CD14-positive monocyte (primary cell): ENCODE measurements around the gene ZFHX3. TPM values are rescaled to one million over a fixed set of nuclear protein-coding genes. Genes with fewer than 3 reads are reported as not detected.

Source experiments
- DNase-seq, 3 donors: peaks; one replicate each; pipeline ENCODE4 v3.0.0-alpha.2; 2011 to 2022
- H2AFZ ChIP-seq: 2 replicates; pipeline ENCODE4 v1.6.0; 2012; ENCODE audit warnings: mild to moderate bottlenecking, low read depth, low read length, inconsistent platforms; ENCODE audit not compliant: insufficient read depth, poor library complexity, severe bottlenecking
- H3K27ac ChIP-seq, 2 donors: 1 replicate in 1 of 2; 2 replicates in 1 of 2; pipeline ENCODE4 v1.5.1; 2012 to 2013; ENCODE audit warnings: low read length in 2 of 2, control low read depth in 1 of 2, inconsistent platforms in 1 of 2, low read depth in 1 of 2, mild to moderate bottlenecking in 1 of 2
- H3K27me3 ChIP-seq, 2 donors: one replicate each; pipeline versions ENCODE4 v1.6.0 to v1.6.1; 2011 to 2013; ENCODE audit warnings: low read length in 2 of 2; ENCODE audit not compliant: control insufficient read depth in 2 of 2, insufficient read depth in 2 of 2
- H3K36me3 ChIP-seq, 2 donors: replicated peaks in 1 of 2; 1 replicate in 1 of 2; 2 replicates in 1 of 2; pipeline versions ENCODE4 v1.5.1 to v1.6.1; 2012 to 2013; ENCODE audit warnings: low read length in 2 of 2, control low read depth in 1 of 2, inconsistent platforms in 1 of 2, mild to moderate bottlenecking in 1 of 2; ENCODE audit not compliant: insufficient read depth in 2 of 2, control insufficient read depth in 1 of 2
- H3K4me1 ChIP-seq, 2 donors: 1 replicate in 1 of 2; 2 replicates in 1 of 2; pipeline versions ENCODE4 v1.5.1 to v1.6.1; 2012 to 2013; ENCODE audit warnings: low read length in 2 of 2, control low read depth in 1 of 2, inconsistent platforms in 1 of 2, mild to moderate bottlenecking in 1 of 2, moderate library complexity in 1 of 2; ENCODE audit not compliant: insufficient read depth in 2 of 2, control insufficient read depth in 1 of 2
- H3K4me2 ChIP-seq: replicated peaks from 2 replicates; pipeline ENCODE3; 2012; ENCODE audit warnings: low read length, moderate library complexity, mild to moderate bottlenecking; ENCODE audit not compliant: poor library complexity, severe bottlenecking; ENCODE audit errors: extremely low read depth
- H3K4me3 ChIP-seq, 3 experiments: fragments of 200-600 bp in 1 of 3; sonication (generic) in 1 of 3; replicated peaks in 1 of 3; 1 replicate in 2 of 3; 2 replicates in 1 of 3; pipeline ENCODE4 v1.5.1; 2011 to 2013; ENCODE audit warnings: low read length in 3 of 3, mild to moderate bottlenecking in 3 of 3, control low read depth in 2 of 3, low read depth in 2 of 3, inconsistent platforms in 1 of 3, moderate library complexity in 1 of 3
- H3K79me2 ChIP-seq: 2 replicates; pipeline ENCODE4 v1.6.0; 2012; ENCODE audit warnings: mild to moderate bottlenecking, control low read depth, inconsistent platforms, low read length, moderate library complexity; ENCODE audit not compliant: insufficient read depth
- H3K9ac ChIP-seq: 2 replicates; pipeline ENCODE4 v1.6.0; 2017; ENCODE audit warnings: low read length, mild to moderate bottlenecking; ENCODE audit not compliant: insufficient read depth, poor library complexity, severe bottlenecking
- H3K9me3 ChIP-seq, 2 donors: replicated peaks in 1 of 2; 1 replicate in 1 of 2; 2 replicates in 1 of 2; pipeline versions ENCODE4 v1.5.1 to v1.6.1; 2012 to 2013; ENCODE audit warnings: low read length in 2 of 2, control low read depth in 1 of 2; ENCODE audit not compliant: control insufficient read depth in 1 of 2, insufficient read depth in 1 of 2
- H4K20me1 ChIP-seq: 2 replicates; pipeline ENCODE4 v1.6.0; 2012; ENCODE audit warnings: mild to moderate bottlenecking, low read length, control low read depth, moderate library complexity; ENCODE audit not compliant: insufficient read depth
- H3K27ac Mint-ChIP-seq, 7 donors: one replicate each; pipeline ENCODE4 v1.8.0; 2020; ENCODE audit warnings: mild to moderate bottlenecking in 7 of 7, mixed read lengths in 7 of 7, moderate library complexity in 6 of 7, inconsistent platforms in 2 of 7
- H3K27me3 Mint-ChIP-seq, 3 donors: one replicate each; pipeline ENCODE4 v1.8.0; 2021 to 2022; ENCODE audit warnings: low read depth in 3 of 3, mild to moderate bottlenecking in 3 of 3, mixed read lengths in 3 of 3, moderate library complexity in 3 of 3, inconsistent platforms in 1 of 3
- H3K36me3 Mint-ChIP-seq, 2 donors: one replicate each; pipeline ENCODE4 v1.8.0; 2020; ENCODE audit warnings: mixed read lengths in 2 of 2, inconsistent platforms in 1 of 2, mild to moderate bottlenecking in 1 of 2
- H3K4me1 Mint-ChIP-seq: one replicate; pipeline ENCODE4 v1.8.0; 2020; ENCODE audit warnings: mild to moderate bottlenecking, mixed read lengths
- H3K4me3 Mint-ChIP-seq, 2 donors: one replicate each; pipeline ENCODE4 v1.8.0; 2020; ENCODE audit warnings: mild to moderate bottlenecking in 2 of 2, mixed read lengths in 2 of 2, moderate library complexity in 1 of 2
- H3K9me3 Mint-ChIP-seq, 7 donors: one replicate each; pipeline ENCODE4 v1.8.0; 2020 to 2022; ENCODE audit warnings: mixed read lengths in 7 of 7, mild to moderate bottlenecking in 6 of 7, moderate library complexity in 6 of 7, inconsistent platforms in 2 of 7
- WGBS: methylation state at CpG from one replicate; pipeline ENCODE4 v1.1.5; 2013; ENCODE audit warnings: missing lambda C conversion rate; ENCODE audit not compliant: insufficient coverage; 5-methylcytosine and 5-hydroxymethylcytosine counted together
- intact Hi-C, 2 donors: fragments of 100-400 bp; cut with micrococcal nuclease; formaldehyde crosslinking; loops; one replicate each; pipeline versions ENCODE4 v1.15.0 to v1.15.1; 2023
- polyA plus RNA-seq, 3 donors: library from polyadenylated mRNA; depleted of rRNA in 1 of 3; unstranded in 2 of 3; stranded (reverse) in 1 of 3; fragments of 300-500 nt in 2 of 3; fragments of >200 nt in 1 of 3; fragmentation: Illumina TruSeq in 2 of 3; gene quantifications; 1 replicate in 2 of 3; 2 replicates in 1 of 3; pipeline ENCODE4 v1.2.3, GENCODE V29; 2012 to 2021
- TF ChIP-seq, protein P1 (sequence below): fragments of 200-600 bp; IDR thresholded peaks from one replicate; pipeline ENCODE4 v1.8.0; 2022; ENCODE audit warnings: antibody characterized with exemption, mild to moderate bottlenecking

The ZFHX3 gene
- polyA plus RNA-seq, 3 donors: 0.42 to 4.2 (median 0.43) TPM

DNA sequence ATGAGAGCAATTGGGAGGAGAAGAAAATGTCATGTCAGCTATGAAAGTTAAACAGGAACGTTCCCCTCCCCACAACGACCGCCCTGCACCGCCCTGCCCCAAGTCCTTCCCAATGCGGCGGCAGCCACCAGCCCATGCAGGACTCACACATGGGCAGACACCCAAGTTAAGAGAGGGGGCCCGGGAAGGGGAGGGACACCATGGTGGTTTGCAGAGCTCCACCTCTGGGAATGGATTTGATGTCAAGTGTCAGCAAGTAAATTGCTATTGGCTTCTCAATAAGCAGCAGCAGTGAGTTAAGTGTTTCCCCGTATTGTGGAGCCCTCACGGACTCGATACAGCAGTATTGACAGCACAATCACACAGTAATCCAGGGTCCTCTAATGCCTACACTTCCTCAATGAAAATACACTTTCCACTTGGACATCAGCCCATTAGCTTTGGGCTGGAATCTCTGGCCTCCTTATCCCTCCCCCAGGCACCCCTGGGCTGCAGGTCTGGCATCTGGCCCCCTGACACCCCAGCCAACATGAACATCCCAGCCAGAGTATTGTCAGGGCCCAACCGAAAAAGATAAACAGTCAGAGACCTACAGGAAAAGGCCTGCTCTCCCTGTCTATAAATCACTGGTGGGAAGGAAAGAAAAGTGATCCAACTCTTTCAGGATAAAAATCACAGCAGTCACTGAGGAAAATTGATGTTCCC is 22.6 kb downstream of the ZFHX3 start:
- intact Hi-C loops: no loop called here
- no peaks in the 10 kb centered on the region for H3K27me3 ChIP-seq
- H4K20me1 ChIP-seq: peaks cover 94% of the 10 kb centered on the region
- H3K79me2 ChIP-seq: peaks cover 19% of the 10 kb centered on the region
- no peak overlapping the region for H3K4me3 Mint-ChIP-seq
- H3K27ac ChIP-seq: no peak overlapping the region
- H3K4me2 ChIP-seq: no peak overlapping the region
- H3K4me1 Mint-ChIP-seq: peaks cover 4% of the 10 kb centered on the region
- DNase-seq: no peak
- TF ChIP-seq, protein P1, sequence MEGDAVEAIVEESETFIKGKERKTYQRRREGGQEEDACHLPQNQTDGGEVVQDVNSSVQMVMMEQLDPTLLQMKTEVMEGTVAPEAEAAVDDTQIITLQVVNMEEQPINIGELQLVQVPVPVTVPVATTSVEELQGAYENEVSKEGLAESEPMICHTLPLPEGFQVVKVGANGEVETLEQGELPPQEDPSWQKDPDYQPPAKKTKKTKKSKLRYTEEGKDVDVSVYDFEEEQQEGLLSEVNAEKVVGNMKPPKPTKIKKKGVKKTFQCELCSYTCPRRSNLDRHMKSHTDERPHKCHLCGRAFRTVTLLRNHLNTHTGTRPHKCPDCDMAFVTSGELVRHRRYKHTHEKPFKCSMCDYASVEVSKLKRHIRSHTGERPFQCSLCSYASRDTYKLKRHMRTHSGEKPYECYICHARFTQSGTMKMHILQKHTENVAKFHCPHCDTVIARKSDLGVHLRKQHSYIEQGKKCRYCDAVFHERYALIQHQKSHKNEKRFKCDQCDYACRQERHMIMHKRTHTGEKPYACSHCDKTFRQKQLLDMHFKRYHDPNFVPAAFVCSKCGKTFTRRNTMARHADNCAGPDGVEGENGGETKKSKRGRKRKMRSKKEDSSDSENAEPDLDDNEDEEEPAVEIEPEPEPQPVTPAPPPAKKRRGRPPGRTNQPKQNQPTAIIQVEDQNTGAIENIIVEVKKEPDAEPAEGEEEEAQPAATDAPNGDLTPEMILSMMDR: no peak
- H3K9ac ChIP-seq: no peak overlapping the region
- H3K9me3 Mint-ChIP-seq: peaks cover 0 to 2% (median 0%) of the 10 kb centered on the region in 7 donors
- no peaks in the 10 kb centered on the region for H3K9me3 ChIP-seq
- H3K4me3 ChIP-seq: no peak overlapping the region
- peaks cover 3 to 4% of the 10 kb centered on the region in 2 donors for H3K36me3 Mint-ChIP-seq
- peaks cover 1 to 2% (median 2%) of the 10 kb centered on the region in 3 donors for H3K27me3 Mint-ChIP-seq
- peak overlapping the region in 2 of 7 donors; percentile 16 to 70 for H3K27ac Mint-ChIP-seq
- H2AFZ ChIP-seq: no peak overlapping the region
- H3K4me1 ChIP-seq: no peaks in the 10 kb centered on the region
- H3K36me3 ChIP-seq: no peaks in the 10 kb centered on the region
- 97% methylated on average over 4 of the region's 11 CpGs for WGBS

DNA sequence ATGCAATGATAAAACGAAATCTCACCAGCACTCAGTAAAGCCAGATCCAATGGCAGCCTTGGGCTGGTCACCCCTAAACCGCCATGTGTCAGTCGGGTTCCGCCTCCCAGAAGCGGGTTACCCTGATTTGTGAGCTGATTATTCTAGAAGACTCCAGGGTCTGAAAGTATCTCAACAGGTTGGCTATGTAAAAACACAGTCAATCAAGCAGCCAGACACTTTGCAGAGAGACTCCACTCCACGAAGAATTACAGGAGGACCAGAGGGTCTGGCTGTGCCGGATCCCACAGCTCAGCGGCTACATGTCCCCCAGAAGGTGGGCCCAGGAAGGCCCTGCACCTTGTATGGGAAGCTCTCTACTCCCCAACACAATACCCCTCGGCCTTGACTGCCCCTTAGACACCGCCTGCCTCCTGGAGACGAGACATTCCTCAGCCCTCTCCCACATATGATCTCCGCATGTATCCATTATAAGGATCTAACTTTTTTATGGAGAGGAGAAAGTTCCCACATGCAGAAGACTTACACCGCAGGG is 23.3 kb downstream of the ZFHX3 start:
- TF ChIP-seq, protein P1: no peak
- no peak overlapping the region for H3K4me2 ChIP-seq
- no peak overlapping the region for H2AFZ ChIP-seq
- H3K9ac ChIP-seq: no peak overlapping the region
- peaks cover 15% of the 10 kb centered on the region for H3K79me2 ChIP-seq
- intact Hi-C loops: no loop called here
- no peaks in the 10 kb centered on the region for H3K36me3 ChIP-seq
- peaks cover 10% of the 10 kb centered on the region for H3K4me1 Mint-ChIP-seq
- H3K27ac Mint-ChIP-seq: peak overlapping the region in 1 of 7 donors; percentile 26
- peaks cover 0 to 2% (median 0%) of the 10 kb centered on the region in 7 donors for H3K9me3 Mint-ChIP-seq
- peaks cover 3 to 4% of the 10 kb centered on the region in 2 donors for H3K36me3 Mint-ChIP-seq
- no peaks in the 10 kb centered on the region for H3K27me3 ChIP-seq
- no peak overlapping the region for H3K4me3 Mint-ChIP-seq
- H3K9me3 ChIP-seq: no peaks in the 10 kb centered on the region
- no peak for DNase-seq
- H3K27me3 Mint-ChIP-seq: peaks cover 1 to 2% (median 2%) of the 10 kb centered on the region in 3 donors
- no peak overlapping the region for H3K4me3 ChIP-seq
- peaks cover 94% of the 10 kb centered on the region for H4K20me1 ChIP-seq
- no peaks in the 10 kb centered on the region for H3K4me1 ChIP-seq
- no peak overlapping the region for H3K27ac ChIP-seq
- 100% methylated on average over 7 of the region's 13 CpGs for WGBS
